HG02973 (cell line): ENCODE measurements around the gene COL21A1.
"Not testable (repeated sequence)": the region's sequence is repeated elsewhere in the genome, so short reads cannot be mapped to it uniquely, and the experiment has no call there.

ENCODE experiments used
- ATAC-seq: cut with Tn5 transposase; IDR thresholded peaks from one replicate; pipeline ENCODE4 v1.9.1; 2021; ENCODE audit warnings: moderate library complexity; ENCODE audit not compliant: unreplicated experiment

The COL21A1 gene

GRCh38 chr6:56019973-56020372 lies 227.4 kb downstream of the COL21A1 start:
- no peak for ATAC-seq

DNA sequence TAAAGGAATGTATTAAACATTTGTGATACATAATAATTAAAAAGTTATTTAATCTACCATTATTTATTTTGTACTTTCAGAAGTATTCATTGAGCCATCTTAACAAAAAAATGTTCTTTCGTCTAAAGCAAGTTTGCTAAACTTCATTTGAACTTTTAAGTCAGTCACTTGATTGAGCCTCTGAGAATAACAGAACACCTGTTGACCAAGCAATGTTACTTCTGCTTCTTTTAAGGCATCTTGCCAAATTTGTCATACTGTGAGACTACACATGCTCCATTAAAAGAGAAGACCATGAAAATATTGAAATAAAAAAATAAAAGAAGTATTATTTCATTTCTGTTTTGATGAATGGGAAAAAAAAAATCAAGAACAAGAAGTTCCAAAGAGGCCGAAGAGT lies 230.2 kb downstream of the COL21A1 start:
- no peak for ATAC-seq

GRCh38 chr6:56014039-56014438 lies 233.3 kb downstream of the COL21A1 start:
- ATAC-seq, result not testable (repeated sequence)

- ATAC-seq, result no peak
These were observed 237.7 kb downstream of the COL21A1 start for GRCh38 chr6:56009636-56010035.
